GM10266 (cell line): ENCODE data around the gene MAN1C1.

Source experiments
- DNase-seq: peaks from one replicate; pipeline ENCODE4 v3.0.0; 2012; ENCODE audit errors: extremely low spot score
- CTCF ChIP-seq: IDR thresholded peaks from 2 replicates; pipeline ENCODE4 v1.5.1; 2012; ENCODE audit warnings: mild to moderate bottlenecking, low read depth; ENCODE audit not compliant: control insufficient read depth, insufficient read depth; ENCODE audit errors: missing control alignments

The MAN1C1 gene

GRCh38 chr1:25828491-25828890 lies 211.9 kb downstream of the MAN1C1 start:
- no peak for DNase-seq
- TF ChIP-seq CTCF, result no peak

- no peak for DNase-seq
- TF ChIP-seq CTCF, result no peak
These were observed 212.5 kb downstream of the MAN1C1 start for GRCh38 chr1:25829046-25829445.

- DNase-seq, result no peak
- TF ChIP-seq CTCF, result no peak
These were observed 215.1 kb downstream of the MAN1C1 start for GRCh38 chr1:25831569-25832196.

GRCh38 chr1:25832336-25833037 lies 215.9 kb downstream of the MAN1C1 start:
- DNase-seq, result no peak
- no peak for TF ChIP-seq CTCF

GRCh38 chr1:25833158-25833557 lies 216.6 kb downstream of the MAN1C1 start:
- no peak for DNase-seq
- TF ChIP-seq CTCF, result no peak
